ENCODE measurements around the gene SLC2A14. TPM values are rescaled to one million over a fixed set of nuclear protein-coding genes. Genes with fewer than 3 reads are reported as not detected.
"Not testable (repeated sequence)": the region's sequence is repeated elsewhere in the genome, so short reads cannot be mapped to it uniquely, and the experiment has no call there.

The SLC2A14 gene
- total RNA-seq, 4 donors from 2014 or later = 0.40 TPM; not detected in 3

GRCh38 chr12:7864601-7865150 lies 8.0 kb downstream of the SLC2A14 start:
- intact Hi-C loops (cut with DNase I) = no loop called here
- 84 to 87% methylated on average over 12 of the region's 12 CpGs for WGBS, 2 donors
- no peak overlapping the region for H3K4me3 ChIP-seq (replicated peaks in 1 of 3)
- H3K27me3 ChIP-seq = no peaks in the 10 kb centered on the region
- H3K9me3 ChIP-seq = no peaks in the 10 kb centered on the region
- H3K4me1 ChIP-seq = no peaks in the 10 kb centered on the region
- H3K27ac ChIP-seq = no peak overlapping the region
- DNase-seq = no peak
- TF ChIP-seq, protein P1, sequence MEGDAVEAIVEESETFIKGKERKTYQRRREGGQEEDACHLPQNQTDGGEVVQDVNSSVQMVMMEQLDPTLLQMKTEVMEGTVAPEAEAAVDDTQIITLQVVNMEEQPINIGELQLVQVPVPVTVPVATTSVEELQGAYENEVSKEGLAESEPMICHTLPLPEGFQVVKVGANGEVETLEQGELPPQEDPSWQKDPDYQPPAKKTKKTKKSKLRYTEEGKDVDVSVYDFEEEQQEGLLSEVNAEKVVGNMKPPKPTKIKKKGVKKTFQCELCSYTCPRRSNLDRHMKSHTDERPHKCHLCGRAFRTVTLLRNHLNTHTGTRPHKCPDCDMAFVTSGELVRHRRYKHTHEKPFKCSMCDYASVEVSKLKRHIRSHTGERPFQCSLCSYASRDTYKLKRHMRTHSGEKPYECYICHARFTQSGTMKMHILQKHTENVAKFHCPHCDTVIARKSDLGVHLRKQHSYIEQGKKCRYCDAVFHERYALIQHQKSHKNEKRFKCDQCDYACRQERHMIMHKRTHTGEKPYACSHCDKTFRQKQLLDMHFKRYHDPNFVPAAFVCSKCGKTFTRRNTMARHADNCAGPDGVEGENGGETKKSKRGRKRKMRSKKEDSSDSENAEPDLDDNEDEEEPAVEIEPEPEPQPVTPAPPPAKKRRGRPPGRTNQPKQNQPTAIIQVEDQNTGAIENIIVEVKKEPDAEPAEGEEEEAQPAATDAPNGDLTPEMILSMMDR (IDR thresholded peaks at IDR 0.05) = no peak
- no peak for TF ChIP-seq POLR2A (IDR thresholded peaks at IDR 0.05)
- H3K36me3 ChIP-seq = no peaks in the 10 kb centered on the region

DNA sequence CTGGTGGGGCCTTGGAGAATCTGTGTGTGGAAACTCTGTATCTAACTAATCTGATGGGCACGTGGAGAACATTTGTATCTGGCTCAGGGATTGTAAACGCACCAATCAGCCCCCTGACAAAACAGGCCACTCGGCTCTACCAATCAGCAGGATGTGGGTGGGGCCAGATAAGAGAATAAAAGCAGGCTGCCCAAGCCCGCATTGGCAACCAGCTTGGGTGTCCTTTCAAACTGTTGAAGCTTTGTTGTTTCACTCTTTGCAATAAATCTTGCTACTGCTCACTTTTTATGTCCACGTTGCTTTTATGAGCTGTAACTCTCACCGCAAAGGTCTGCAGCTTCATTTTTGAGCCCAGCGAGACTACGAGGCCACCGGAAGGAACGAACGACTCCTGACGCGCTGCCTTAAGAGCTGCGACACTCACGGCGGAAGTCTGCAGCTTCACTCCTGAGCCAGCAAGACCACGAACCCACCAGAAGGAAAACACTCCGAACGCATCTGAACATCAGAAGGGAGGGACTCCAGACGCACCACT lies 9.8 kb downstream of the SLC2A14 start:
- H3K27me3 ChIP-seq; H3K36me3 ChIP-seq; H3K4me3 ChIP-seq (replicated peaks in 1 of 3); H3K4me1 ChIP-seq; H3K9me3 ChIP-seq; DNase-seq; intact Hi-C loops (cut with DNase I); H3K27ac ChIP-seq: not testable (repeated sequence)
- WGBS, 2 donors = 84 to 85% methylated on average over 20 of the region's 20 CpGs

DNA sequence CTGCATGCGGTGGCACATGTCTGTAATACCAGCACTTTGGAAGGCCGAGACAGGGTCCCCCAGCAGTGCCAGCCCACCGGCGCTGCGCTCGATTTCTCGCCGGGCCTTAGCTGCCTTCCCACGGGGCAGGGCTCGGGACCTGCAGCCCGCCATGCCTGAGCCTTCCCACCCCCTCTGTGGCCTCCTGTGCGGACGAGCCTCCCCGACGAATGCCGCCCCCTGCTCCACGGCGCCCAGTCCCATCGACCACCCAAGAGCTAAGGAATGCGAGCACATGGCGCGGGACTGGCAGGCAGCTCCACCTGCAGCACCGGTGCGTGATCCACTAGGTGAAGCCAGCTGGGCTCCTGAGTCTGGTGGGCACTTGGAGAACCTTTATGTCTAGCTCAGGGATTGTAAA lies 10.4 kb downstream of the SLC2A14 start:
- WGBS, 2 donors = 93 to 94% methylated on average over 15 to 18 of the region's 24 CpGs
- H3K4me3 ChIP-seq (replicated peaks in 1 of 3); H3K4me1 ChIP-seq; DNase-seq; intact Hi-C loops (cut with DNase I); H3K9me3 ChIP-seq; H3K27me3 ChIP-seq; H3K27ac ChIP-seq; H3K36me3 ChIP-seq: not testable (repeated sequence)

DNA sequence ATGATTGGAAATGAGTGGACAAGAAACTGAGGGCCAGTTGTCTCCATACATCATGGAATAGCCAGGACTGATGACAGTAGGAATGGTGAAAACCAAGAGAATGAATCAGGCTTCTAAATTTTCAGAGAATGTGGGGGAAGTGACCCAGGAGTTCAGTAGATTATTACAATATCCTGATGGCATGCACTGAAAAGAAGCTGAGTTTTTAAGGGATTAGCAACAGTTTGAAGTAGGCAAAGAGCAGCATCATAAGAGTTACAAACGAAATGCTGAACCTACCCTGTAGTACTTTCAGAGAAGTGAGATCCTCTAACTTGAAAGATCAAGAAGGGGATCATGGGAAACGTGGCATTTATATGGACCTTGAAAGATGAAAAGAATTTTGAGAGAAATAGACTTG lies 13.2 kb downstream of the SLC2A14 start:
- no peak for DNase-seq
- Histone ChIP-seq H3K4me3 (replicated peaks in 1 of 3) (no peak overlapping the region), H3K9me3 (no peaks in the 10 kb centered on the region), H3K27me3 (no peaks in the 10 kb centered on the region), H3K36me3 (no peaks in the 10 kb centered on the region), H3K4me1 (no peaks in the 10 kb centered on the region), H3K27ac (no peak overlapping the region)
- 21 to 22% methylated on average over 2 of the region's 2 CpGs for WGBS, 2 donors
- intact Hi-C loops (cut with DNase I) = loop anchor here (5.0 kb wide), 1 partner anchor 133 kb away; no protein-coding TSS in a partner anchor
- TF ChIP-seq, protein P1 (IDR thresholded peaks at IDR 0.05) = no peak
- TF ChIP-seq POLR2A (IDR thresholded peaks at IDR 0.05) = no peak

DNA sequence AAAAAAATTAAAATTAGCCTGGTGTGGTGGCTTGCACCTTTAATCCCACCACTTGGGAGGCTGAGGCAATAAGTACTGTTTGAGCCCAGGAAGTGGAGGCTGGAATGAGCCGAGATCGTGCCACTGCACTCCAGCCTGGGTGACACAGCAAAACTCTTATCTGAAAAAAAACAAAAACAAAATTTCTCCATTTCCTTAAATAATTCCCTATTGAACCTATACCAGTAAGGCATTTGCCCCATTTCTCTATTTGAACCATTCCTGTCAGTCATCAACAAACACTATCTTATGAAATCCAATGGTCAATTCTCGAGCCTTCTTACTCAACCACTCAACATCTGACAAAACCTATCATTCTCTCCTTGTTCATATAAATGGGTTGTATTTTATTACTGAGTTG lies 14.7 kb downstream of the SLC2A14 start:
- TF ChIP-seq POLR2A (IDR thresholded peaks at IDR 0.05) = no peak

GRCh38 chr12:7856516-7856915 lies 16.2 kb downstream of the SLC2A14 start:
- no peak overlapping the region for H3K4me3 ChIP-seq (replicated peaks in 1 of 3)
- no peak overlapping the region for H3K27ac ChIP-seq
- DNase-seq = no peak
- WGBS, 2 donors = 80 to 81% methylated on average over 6 of the region's 6 CpGs
- H3K4me1 ChIP-seq = no peaks in the 10 kb centered on the region
- H3K9me3 ChIP-seq = no peaks in the 10 kb centered on the region
- TF ChIP-seq, protein P1 (IDR thresholded peaks at IDR 0.05) = no peak
- no peak for TF ChIP-seq POLR2A (IDR thresholded peaks at IDR 0.05)
- intact Hi-C loops (cut with DNase I) = loop anchor here (5.0 kb wide), 1 partner anchor 136 kb away; no protein-coding TSS in a partner anchor
- H3K27me3 ChIP-seq = no peaks in the 10 kb centered on the region
- H3K36me3 ChIP-seq = no peaks in the 10 kb centered on the region

More for the DNA sequence above, 14.7 kb downstream of the SLC2A14 start:
- Histone ChIP-seq H3K27me3 (no peaks in the 10 kb centered on the region), H3K9me3 (no peaks in the 10 kb centered on the region), H3K36me3 (no peaks in the 10 kb centered on the region), H3K27ac (no peak overlapping the region), H3K4me3 (replicated peaks in 1 of 3) (no peak overlapping the region), H3K4me1 (no peaks in the 10 kb centered on the region)
- DNase-seq = no peak
- 83 to 84% methylated on average over 3 of the region's 3 CpGs for WGBS, 2 donors
- intact Hi-C loops (cut with DNase I) = loop anchor here (5.0 kb wide), 1 partner anchor 134 kb away; no protein-coding TSS in a partner anchor

All from thyroid gland (tissue), 4 donors.